Measurements from ENCODE around the gene KRT4.

Gene KRT4

GRCh38 chr12:52821071-52821730 lies 7.3 kb upstream of the KRT4 start:
- Histone ChIP-seq H2BK5ac (ENCODE audit: low read length) (no peak overlapping the region), H2AFZ (ENCODE audit: low read length) (no peak overlapping the region), H2BK12ac (ENCODE audit: low read length) (no peak overlapping the region), H3K18ac (ENCODE audit: low read length) (peak overlapping the region; percentile 61), H3K27ac (replicated peaks; ENCODE audit: low read length) (no peak overlapping the region), H4K8ac (ENCODE audit: low read depth, low read length) (no peak overlapping the region), H2BK15ac (ENCODE audit: low read length) (no peak overlapping the region), H4K91ac (ENCODE audit: low read depth, low read length, poor library complexity) (no peak overlapping the region), H3K23ac (ENCODE audit: low read depth, low read length, poor library complexity) (no peak overlapping the region), H2AK5ac (ENCODE audit: low read depth, low read length) (peak overlapping the region; percentile 64), H3K4me3 (ENCODE audit: low read length in 2 of 2) (no peak overlapping the region), H3K4me2 (ENCODE audit: insufficient read depth, low read length, poor library complexity, severe bottlenecking) (no peak overlapping the region), H3K9me3 (replicated peaks in 1 of 2; ENCODE audit: control insufficient read depth in 2 of 2, insufficient read depth in 1 of 2, low read depth in 1 of 2, low read length in 2 of 2) (no peaks in the 10 kb centered on the region), H3K36me3 (replicated peaks in 1 of 2; ENCODE audit: control insufficient read depth in 2 of 2, insufficient read depth in 2 of 2, low read length in 2 of 2) (no peaks in the 10 kb centered on the region), H2BK120ac (ENCODE audit: low read depth, low read length) (no peak overlapping the region), H3K27me3 (ENCODE audit: control insufficient read depth in 3 of 3, insufficient read depth in 3 of 3, low read depth in 1 of 3, low read length in 3 of 3) (peaks cover 0 to 18% (median 0%) of the 10 kb centered on the region in 3 experiments), H3K9ac (ENCODE audit: low read depth, low read length, poor library complexity) (no peak overlapping the region), H3K14ac (ENCODE audit: low read length) (no peak overlapping the region), H3K79me1 (ENCODE audit: low read depth, low read length) (no peaks in the 10 kb centered on the region), H3K4me1 (ENCODE audit: control insufficient read depth in 2 of 2, insufficient read depth in 1 of 2, low read depth in 1 of 2, low read length in 2 of 2) (peaks cover 0 to 25% of the 10 kb centered on the region in 2 donors), H3K4ac (ENCODE audit: low read length) (no peak overlapping the region)
- DNase-seq (ENCODE audit: low spot score), result no peak
- no CpG with 5 or more reads among the region's 4 CpGs for WGBS, 2 donors (ENCODE audit: extremely low coverage in 2 of 2, insufficient read length in 2 of 2, insufficient replicate concordance in 1 of 2)

- Histone ChIP-seq H3K4ac (ENCODE audit: low read length) (no peak overlapping the region), H3K4me3 (ENCODE audit: low read length in 2 of 2) (no peak overlapping the region), H2BK15ac (ENCODE audit: low read length) (no peak overlapping the region), H4K91ac (ENCODE audit: low read depth, low read length, poor library complexity) (no peak overlapping the region), H2BK5ac (ENCODE audit: low read length) (no peak overlapping the region), H3K4me1 (ENCODE audit: control insufficient read depth in 2 of 2, insufficient read depth in 1 of 2, low read depth in 1 of 2, low read length in 2 of 2) (peaks cover 0 to 25% of the 10 kb centered on the region in 2 donors), H3K27ac (replicated peaks; ENCODE audit: low read length) (no peak overlapping the region), H3K18ac (ENCODE audit: low read length) (peak overlapping the region; percentile 6), H2BK120ac (ENCODE audit: low read depth, low read length) (no peak overlapping the region), H2AFZ (ENCODE audit: low read length) (no peak overlapping the region), H3K14ac (ENCODE audit: low read length) (no peak overlapping the region), H2AK5ac (ENCODE audit: low read depth, low read length) (peak overlapping the region; percentile 30), H3K36me3 (replicated peaks in 1 of 2; ENCODE audit: control insufficient read depth in 2 of 2, insufficient read depth in 2 of 2, low read length in 2 of 2) (no peaks in the 10 kb centered on the region), H3K9ac (ENCODE audit: low read depth, low read length, poor library complexity) (no peak overlapping the region), H2BK12ac (ENCODE audit: low read length) (no peak overlapping the region), H4K8ac (ENCODE audit: low read depth, low read length) (no peak overlapping the region), H3K79me1 (ENCODE audit: low read depth, low read length) (no peaks in the 10 kb centered on the region), H3K9me3 (replicated peaks in 1 of 2; ENCODE audit: control insufficient read depth in 2 of 2, insufficient read depth in 1 of 2, low read depth in 1 of 2, low read length in 2 of 2) (no peaks in the 10 kb centered on the region), H3K4me2 (ENCODE audit: insufficient read depth, low read length, poor library complexity, severe bottlenecking) (no peak overlapping the region), H3K23ac (ENCODE audit: low read depth, low read length, poor library complexity) (no peak overlapping the region), H3K27me3 (ENCODE audit: control insufficient read depth in 3 of 3, insufficient read depth in 3 of 3, low read depth in 1 of 3, low read length in 3 of 3) (peaks cover 0 to 18% (median 0%) of the 10 kb centered on the region in 3 experiments)
- no CpG with 5 or more reads among the region's 6 CpGs for WGBS, 2 donors (ENCODE audit: extremely low coverage in 2 of 2, insufficient read length in 2 of 2, insufficient replicate concordance in 1 of 2)
- DNase-seq (ENCODE audit: low spot score), result no peak
These were observed 6.6 kb upstream of the KRT4 start for GRCh38 chr12:52820521-52820920.

GRCh38 chr12:52819731-52820510 lies 6.0 kb upstream of the KRT4 start:
- no peak overlapping the region for H3K14ac ChIP-seq (ENCODE audit: low read length)
- peak; percentile 37 for DNase-seq (ENCODE audit: low spot score)
- no peak overlapping the region for H3K4ac ChIP-seq (ENCODE audit: low read length)
- no peaks in the 10 kb centered on the region for H3K9me3 ChIP-seq (replicated peaks in 1 of 2; ENCODE audit: control insufficient read depth in 2 of 2, insufficient read depth in 1 of 2, low read depth in 1 of 2, low read length in 2 of 2)
- H3K4me1 ChIP-seq (ENCODE audit: control insufficient read depth in 2 of 2, insufficient read depth in 1 of 2, low read depth in 1 of 2, low read length in 2 of 2), result peaks cover 0 to 25% of the 10 kb centered on the region in 2 donors
- no peak overlapping the region for H3K4me3 ChIP-seq (ENCODE audit: low read length in 2 of 2)
- peak overlapping the region; percentile 67 for H2BK12ac ChIP-seq (ENCODE audit: low read length)
- peak overlapping the region; percentile 60 for H3K18ac ChIP-seq (ENCODE audit: low read length)
- WGBS, 2 donors (ENCODE audit: extremely low coverage in 2 of 2, insufficient read length in 2 of 2, insufficient replicate concordance in 1 of 2), result no CpG with 5 or more reads among the region's 7 CpGs
- H4K91ac ChIP-seq (ENCODE audit: low read depth, low read length, poor library complexity), result no peak overlapping the region
- no peak overlapping the region for H3K9ac ChIP-seq (ENCODE audit: low read depth, low read length, poor library complexity)
- no peak overlapping the region for H3K4me2 ChIP-seq (ENCODE audit: insufficient read depth, low read length, poor library complexity, severe bottlenecking)
- H4K8ac ChIP-seq (ENCODE audit: low read depth, low read length), result no peak overlapping the region
- no peak overlapping the region for H2BK5ac ChIP-seq (ENCODE audit: low read length)
- no peak overlapping the region for H2BK120ac ChIP-seq (ENCODE audit: low read depth, low read length)
- H2AFZ ChIP-seq (ENCODE audit: low read length), result no peak overlapping the region
- no peak overlapping the region for H2BK15ac ChIP-seq (ENCODE audit: low read length)
- H2AK5ac ChIP-seq (ENCODE audit: low read depth, low read length), result peak overlapping the region; percentile 30
- peaks cover 0 to 18% (median 0%) of the 10 kb centered on the region in 3 experiments for H3K27me3 ChIP-seq (ENCODE audit: control insufficient read depth in 3 of 3, insufficient read depth in 3 of 3, low read depth in 1 of 3, low read length in 3 of 3)
- no peak overlapping the region for H3K23ac ChIP-seq (ENCODE audit: low read depth, low read length, poor library complexity)
- no peak overlapping the region for H3K27ac ChIP-seq (replicated peaks; ENCODE audit: low read length)
- no peaks in the 10 kb centered on the region for H3K79me1 ChIP-seq (ENCODE audit: low read depth, low read length)
- no peaks in the 10 kb centered on the region for H3K36me3 ChIP-seq (replicated peaks in 1 of 2; ENCODE audit: control insufficient read depth in 2 of 2, insufficient read depth in 2 of 2, low read length in 2 of 2)

- Histone ChIP-seq H3K36me3 (replicated peaks in 1 of 2; ENCODE audit: control insufficient read depth in 2 of 2, insufficient read depth in 2 of 2, low read length in 2 of 2) (no peaks in the 10 kb centered on the region), H3K4ac (ENCODE audit: low read length) (no peak overlapping the region), H3K9me3 (replicated peaks in 1 of 2; ENCODE audit: control insufficient read depth in 2 of 2, insufficient read depth in 1 of 2, low read depth in 1 of 2, low read length in 2 of 2) (no peaks in the 10 kb centered on the region), H3K9ac (ENCODE audit: low read depth, low read length, poor library complexity) (no peak overlapping the region), H4K91ac (ENCODE audit: low read depth, low read length, poor library complexity) (no peak overlapping the region), H3K23ac (ENCODE audit: low read depth, low read length, poor library complexity) (no peak overlapping the region), H3K4me1 (ENCODE audit: control insufficient read depth in 2 of 2, insufficient read depth in 1 of 2, low read depth in 1 of 2, low read length in 2 of 2) (peaks cover 0 to 25% of the 10 kb centered on the region in 2 donors), H2BK120ac (ENCODE audit: low read depth, low read length) (no peak overlapping the region), H3K18ac (ENCODE audit: low read length) (peak overlapping the region; percentile 25), H3K27ac (replicated peaks; ENCODE audit: low read length) (peak overlapping the region; percentile 65), H3K4me2 (ENCODE audit: insufficient read depth, low read length, poor library complexity, severe bottlenecking) (no peak overlapping the region), H2BK5ac (ENCODE audit: low read length) (no peak overlapping the region), H4K8ac (ENCODE audit: low read depth, low read length) (no peak overlapping the region), H2AK5ac (ENCODE audit: low read depth, low read length) (peak overlapping the region; percentile 75), H2BK15ac (ENCODE audit: low read length) (no peak overlapping the region), H3K27me3 (ENCODE audit: control insufficient read depth in 3 of 3, insufficient read depth in 3 of 3, low read depth in 1 of 3, low read length in 3 of 3) (peaks cover 0 to 18% (median 0%) of the 10 kb centered on the region in 3 experiments), H2BK12ac (ENCODE audit: low read length) (no peak overlapping the region), H3K14ac (ENCODE audit: low read length) (no peak overlapping the region), H2AFZ (ENCODE audit: low read length) (no peak overlapping the region), H3K79me1 (ENCODE audit: low read depth, low read length) (no peaks in the 10 kb centered on the region), H3K4me3 (ENCODE audit: low read length in 2 of 2) (no peak overlapping the region)
- no peak for DNase-seq (ENCODE audit: low spot score)
- WGBS, 2 donors (ENCODE audit: extremely low coverage in 2 of 2, insufficient read length in 2 of 2, insufficient replicate concordance in 1 of 2), result no CpG with 5 or more reads among the region's 7 CpGs
These were observed 5.0 kb upstream of the KRT4 start for GRCh38 chr12:52818887-52819420.
